ENCODE results near the gene VDAC2. TPM values are rescaled to one million over a fixed set of nuclear protein-coding genes. Genes with fewer than 3 reads are reported as not detected.

The VDAC2 gene
- total RNA-seq, 1 donor from 2014 or later = 178 TPM

DNA sequence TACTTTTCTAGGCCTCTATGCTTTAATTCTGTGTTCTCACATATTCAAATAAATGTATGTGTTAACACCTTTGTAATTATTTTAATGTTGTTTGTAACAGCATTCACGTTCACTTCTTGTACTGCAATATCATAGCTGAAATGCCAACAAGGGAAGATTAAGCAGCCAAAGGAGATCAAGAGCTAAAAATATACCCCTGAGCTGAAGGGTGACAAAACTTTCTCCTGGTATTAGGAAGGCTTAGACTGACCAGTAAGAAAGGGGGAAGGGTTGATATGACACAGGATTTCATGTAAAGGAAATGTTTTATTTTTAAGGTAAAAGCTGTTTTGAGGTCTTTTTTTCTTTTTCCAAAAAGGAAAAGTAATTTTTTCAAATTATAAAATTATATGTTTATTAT is 40.4 kb upstream of the VDAC2 start:
- no peak overlapping the region for H3K27ac Mint-ChIP-seq (ENCODE audit: unreplicated experiment)
- peaks cover 6% of the 10 kb centered on the region for H3K4me1 Mint-ChIP-seq (ENCODE audit: unreplicated experiment)
- no peaks in the 10 kb centered on the region for H3K9me3 Mint-ChIP-seq (ENCODE audit: unreplicated experiment)
- H3K27me3 Mint-ChIP-seq (ENCODE audit: unreplicated experiment) = no peaks in the 10 kb centered on the region
- TF ChIP-seq, protein P1, sequence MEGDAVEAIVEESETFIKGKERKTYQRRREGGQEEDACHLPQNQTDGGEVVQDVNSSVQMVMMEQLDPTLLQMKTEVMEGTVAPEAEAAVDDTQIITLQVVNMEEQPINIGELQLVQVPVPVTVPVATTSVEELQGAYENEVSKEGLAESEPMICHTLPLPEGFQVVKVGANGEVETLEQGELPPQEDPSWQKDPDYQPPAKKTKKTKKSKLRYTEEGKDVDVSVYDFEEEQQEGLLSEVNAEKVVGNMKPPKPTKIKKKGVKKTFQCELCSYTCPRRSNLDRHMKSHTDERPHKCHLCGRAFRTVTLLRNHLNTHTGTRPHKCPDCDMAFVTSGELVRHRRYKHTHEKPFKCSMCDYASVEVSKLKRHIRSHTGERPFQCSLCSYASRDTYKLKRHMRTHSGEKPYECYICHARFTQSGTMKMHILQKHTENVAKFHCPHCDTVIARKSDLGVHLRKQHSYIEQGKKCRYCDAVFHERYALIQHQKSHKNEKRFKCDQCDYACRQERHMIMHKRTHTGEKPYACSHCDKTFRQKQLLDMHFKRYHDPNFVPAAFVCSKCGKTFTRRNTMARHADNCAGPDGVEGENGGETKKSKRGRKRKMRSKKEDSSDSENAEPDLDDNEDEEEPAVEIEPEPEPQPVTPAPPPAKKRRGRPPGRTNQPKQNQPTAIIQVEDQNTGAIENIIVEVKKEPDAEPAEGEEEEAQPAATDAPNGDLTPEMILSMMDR (IDR thresholded peaks at IDR 0.05; ENCODE audit: unreplicated experiment) = no peak
- no peak for DNase-seq (ENCODE audit: low spot score)
- peaks cover 2% of the 10 kb centered on the region for H3K36me3 Mint-ChIP-seq (ENCODE audit: low read depth, unreplicated experiment)
- H3K4me3 Mint-ChIP-seq (ENCODE audit: unreplicated experiment) = no peak overlapping the region

DNA sequence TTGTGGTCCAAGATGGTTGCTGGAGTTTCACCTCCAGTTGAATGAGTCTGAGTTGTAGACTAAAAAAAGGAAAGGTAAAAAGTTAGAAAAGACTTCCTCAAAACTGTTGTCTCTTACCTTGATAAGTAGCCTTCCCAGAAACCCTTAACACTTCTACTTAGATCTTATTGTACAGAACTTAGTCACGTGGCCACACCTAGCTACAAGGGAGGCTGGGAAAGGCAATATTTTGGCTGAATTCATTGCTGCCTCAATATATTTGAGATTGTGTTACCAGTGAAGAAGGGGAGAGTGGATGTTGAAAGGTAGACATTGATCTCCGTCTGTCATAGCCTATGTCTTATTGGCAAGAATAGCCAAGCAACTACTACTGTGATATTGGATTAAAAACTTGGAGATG is 35.5 kb upstream of the VDAC2 start:
- DNase-seq (ENCODE audit: low spot score) = no peak
- TF ChIP-seq, protein P1 (IDR thresholded peaks at IDR 0.05; ENCODE audit: unreplicated experiment) = no peak
- Mint-ChIP-seq H3K4me3 (ENCODE audit: unreplicated experiment) (no peak overlapping the region), H3K36me3 (ENCODE audit: low read depth, unreplicated experiment) (peaks cover 6% of the 10 kb centered on the region), H3K27ac (ENCODE audit: unreplicated experiment) (no peak overlapping the region), H3K27me3 (ENCODE audit: unreplicated experiment) (no peaks in the 10 kb centered on the region), H3K9me3 (ENCODE audit: unreplicated experiment) (no peaks in the 10 kb centered on the region), H3K4me1 (ENCODE audit: unreplicated experiment) (no peaks in the 10 kb centered on the region)

DNA sequence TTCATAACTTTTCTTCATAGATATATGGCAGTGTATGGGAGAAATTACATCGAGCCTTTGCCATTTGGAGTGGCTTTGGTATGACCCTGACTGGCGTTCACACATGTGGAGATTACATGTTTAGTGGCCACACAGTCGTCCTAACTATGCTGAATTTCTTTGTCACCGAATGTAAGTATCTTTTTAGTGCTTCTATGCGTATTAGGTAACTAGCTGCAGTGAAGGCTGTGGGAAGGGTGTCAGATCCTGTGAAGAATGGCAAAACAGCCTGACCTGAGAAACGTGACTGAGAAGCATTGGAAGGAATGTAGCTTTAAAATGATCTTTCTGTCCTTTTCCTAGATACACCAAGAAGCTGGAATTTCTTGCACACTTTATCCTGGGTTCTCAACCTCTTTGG is 34.5 kb upstream of the VDAC2 start:
- H3K4me3 Mint-ChIP-seq (ENCODE audit: unreplicated experiment) = peak overlapping the region; percentile 32
- H3K4me1 Mint-ChIP-seq (ENCODE audit: unreplicated experiment) = no peaks in the 10 kb centered on the region
- TF ChIP-seq, protein P1 (IDR thresholded peaks at IDR 0.05; ENCODE audit: unreplicated experiment) = no peak
- H3K27ac Mint-ChIP-seq (ENCODE audit: unreplicated experiment) = no peak overlapping the region
- no peaks in the 10 kb centered on the region for H3K27me3 Mint-ChIP-seq (ENCODE audit: unreplicated experiment)
- no peaks in the 10 kb centered on the region for H3K9me3 Mint-ChIP-seq (ENCODE audit: unreplicated experiment)
- no peak for DNase-seq (ENCODE audit: low spot score)
- peaks cover 6% of the 10 kb centered on the region for H3K36me3 Mint-ChIP-seq (ENCODE audit: low read depth, unreplicated experiment)

DNA sequence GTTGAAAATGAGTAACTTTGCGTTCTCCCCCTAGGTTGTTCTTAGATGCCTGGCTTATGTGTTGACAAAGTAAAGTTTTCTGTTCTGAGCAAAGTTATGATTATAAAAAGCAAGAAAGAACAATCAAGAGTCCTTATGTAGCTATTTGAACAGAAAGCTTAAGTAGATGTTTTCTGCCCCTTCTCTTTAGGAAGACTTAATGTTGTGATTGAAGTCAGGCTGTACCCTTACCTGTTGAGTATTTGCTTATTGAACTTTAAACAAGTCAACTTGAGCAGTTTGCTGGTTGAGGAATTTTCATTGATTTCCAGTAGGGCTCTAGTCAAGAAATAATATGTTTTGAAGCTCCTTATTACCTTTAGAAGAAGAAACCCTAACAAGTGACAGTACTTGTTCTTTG is 33.9 kb upstream of the VDAC2 start:
- Mint-ChIP-seq H3K36me3 (ENCODE audit: low read depth, unreplicated experiment) (peaks cover 6% of the 10 kb centered on the region), H3K27me3 (ENCODE audit: unreplicated experiment) (no peaks in the 10 kb centered on the region), H3K4me3 (ENCODE audit: unreplicated experiment) (no peak overlapping the region), H3K27ac (ENCODE audit: unreplicated experiment) (no peak overlapping the region), H3K4me1 (ENCODE audit: unreplicated experiment) (no peaks in the 10 kb centered on the region), H3K9me3 (ENCODE audit: unreplicated experiment) (no peaks in the 10 kb centered on the region)
- DNase-seq (ENCODE audit: low spot score) = no peak
- TF ChIP-seq, protein P1 (IDR thresholded peaks at IDR 0.05; ENCODE audit: unreplicated experiment) = no peak

DNA sequence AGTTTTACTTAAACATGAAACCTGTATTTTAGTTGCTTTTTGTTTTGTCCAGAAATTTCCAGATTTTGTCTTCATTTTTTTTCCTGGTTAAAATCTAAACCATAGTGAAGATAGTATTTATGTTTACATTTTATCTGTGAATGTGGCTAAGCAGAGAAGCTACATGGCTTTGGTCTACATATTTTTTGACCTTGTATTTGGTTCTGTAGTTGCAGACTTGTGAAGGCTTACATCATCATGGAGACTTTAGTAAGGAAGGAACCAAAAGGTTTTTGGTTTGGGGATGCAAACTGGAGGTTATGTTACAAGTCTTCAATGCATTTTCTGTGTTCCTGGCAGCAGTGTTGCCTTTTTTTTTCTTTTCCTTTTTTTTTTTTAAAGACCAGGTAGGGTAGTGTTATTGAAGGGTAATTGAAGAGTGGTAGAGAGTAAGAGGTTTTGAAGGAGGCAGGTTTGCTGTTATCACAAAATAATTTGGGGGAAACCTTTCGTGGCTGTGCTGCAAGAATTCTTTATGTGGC is 30.9 kb upstream of the VDAC2 start:
- TF ChIP-seq, protein P1 (IDR thresholded peaks at IDR 0.05; ENCODE audit: unreplicated experiment) = no peak
- no peak overlapping the region for H3K4me3 Mint-ChIP-seq (ENCODE audit: unreplicated experiment)
- no peaks in the 10 kb centered on the region for H3K27me3 Mint-ChIP-seq (ENCODE audit: unreplicated experiment)
- no peaks in the 10 kb centered on the region for H3K9me3 Mint-ChIP-seq (ENCODE audit: unreplicated experiment)
- no peak for DNase-seq (ENCODE audit: low spot score)
- H3K36me3 Mint-ChIP-seq (ENCODE audit: low read depth, unreplicated experiment) = peaks cover 6% of the 10 kb centered on the region
- H3K4me1 Mint-ChIP-seq (ENCODE audit: unreplicated experiment) = no peaks in the 10 kb centered on the region
- no peak overlapping the region for H3K27ac Mint-ChIP-seq (ENCODE audit: unreplicated experiment)

Measured in endothelial cell (in vitro differentiated cells).